WTC11 (cell line): ENCODE data around the gene IGFL2. TPM values are rescaled to one million over a fixed set of nuclear protein-coding genes. Genes with fewer than 3 reads are reported as not detected.

ENCODE experiments used
- ATAC-seq: fragments of 200-7000 bp; cut with Tn5 transposase; 2 replicates; pipeline ENCODE4 v1.10.0; 2021; ENCODE audit warnings: mild to moderate bottlenecking, moderate library complexity
- CTCF ChIA-PET: fragments of 300-600 bp; sonication (Branson Sonifier 250); formaldehyde crosslinking; loops from one replicate; lab custom pipeline; 2021; ENCODE audit warnings: antibody characterized with exemption; lab: Charles Lee
- POLR2A ChIA-PET: fragments of 350-600 bp; sonication (Branson Sonifier 250); formaldehyde crosslinking; loops from one replicate; lab custom pipeline; 2021; ENCODE audit warnings: antibody characterized with exemption; lab: Charles Lee
- DNase-seq: peaks from one replicate; pipeline ENCODE4 v3.0.0; 2021; ENCODE audit warnings: low spot score
- H3K27ac Mint-ChIP-seq: 2 replicates; pipeline ENCODE4 v1.8.0; 2021; ENCODE audit warnings: mixed read lengths
- H3K27me3 Mint-ChIP-seq: 2 replicates; pipeline ENCODE4 v1.8.0; 2021; ENCODE audit warnings: low read depth, mild to moderate bottlenecking, moderate library complexity, mixed read lengths
- H3K36me3 Mint-ChIP-seq: 2 replicates; pipeline ENCODE4 v1.8.0; 2021; ENCODE audit warnings: mixed read lengths
- H3K4me1 Mint-ChIP-seq: 2 replicates; pipeline ENCODE4 v1.8.0; 2022; ENCODE audit warnings: mixed read lengths
- H3K4me3 Mint-ChIP-seq: 2 replicates; pipeline ENCODE4 v1.8.0; 2021; ENCODE audit warnings: mild to moderate bottlenecking, moderate library complexity, mixed read lengths
- H3K9me3 Mint-ChIP-seq: 2 replicates; pipeline ENCODE4 v1.8.0; 2021; ENCODE audit warnings: mixed read lengths
- ARID4B ChIP-seq: sonication (generic); formaldehyde crosslinking; IDR thresholded peaks from 2 replicates; pipeline ENCODE4 v1.8.0; 2023; ENCODE audit warnings: missing genetic modification reagents, mild to moderate bottlenecking, borderline replicate concordance
- E2F4 ChIP-seq: sonication (generic); formaldehyde crosslinking; IDR thresholded peaks from 2 replicates; pipeline ENCODE4 v1.8.1; 2022; ENCODE audit warnings: low read depth, mild to moderate bottlenecking, moderate library complexity, missing genetic modification reagents, borderline replicate concordance
- EMX1 ChIP-seq: fragments of 250-450 bp; sonication (Bioruptor Pico); IDR thresholded peaks from 2 replicates; pipeline ENCODE4 v1.8.0; 2021; ENCODE audit warnings: mild to moderate bottlenecking
- ETV6 ChIP-seq: sonication (generic); formaldehyde crosslinking; IDR thresholded peaks from 2 replicates; pipeline ENCODE4 v1.8.1; 2022; ENCODE audit warnings: mild to moderate bottlenecking, missing genetic modification reagents
- FOXJ3 ChIP-seq: sonication (generic); formaldehyde crosslinking; IDR thresholded peaks from 2 replicates; pipeline ENCODE4 v1.9.0; 2021; ENCODE audit warnings: missing genetic modification reagents, mild to moderate bottlenecking, borderline replicate concordance
- FOXP1 ChIP-seq: sonication (generic); formaldehyde crosslinking; IDR thresholded peaks from 2 replicates; pipeline ENCODE4 v1.8.0; 2022; ENCODE audit warnings: missing genetic modification reagents, mild to moderate bottlenecking, moderate library complexity, borderline replicate concordance
- HMGA2 ChIP-seq: fragments of 250-450 bp; sonication (Bioruptor Pico); IDR thresholded peaks from 2 replicates; pipeline ENCODE4 v1.4.0; 2021; ENCODE audit warnings: mild to moderate bottlenecking, moderate library complexity
- IRF2 ChIP-seq: sonication (generic); formaldehyde crosslinking; IDR thresholded peaks from 2 replicates; pipeline ENCODE4 v1.8.0; 2022; ENCODE audit warnings: low read depth, missing genetic modification reagents, borderline replicate concordance
- OVOL2 ChIP-seq: fragments of 250-450 bp; sonication (Bioruptor Pico); IDR thresholded peaks from 2 replicates; pipeline ENCODE4 v1.9.0; 2021; ENCODE audit warnings: mild to moderate bottlenecking, borderline replicate concordance
- RORB ChIP-seq: fragments of 250-450 bp; sonication (Bioruptor Pico); IDR thresholded peaks from 2 replicates; pipeline ENCODE4 v1.9.0; 2021; ENCODE audit warnings: mild to moderate bottlenecking
- SMAD3 ChIP-seq: sonication (generic); formaldehyde crosslinking; IDR thresholded peaks from 2 replicates; pipeline ENCODE4 v1.8.0; 2022; ENCODE audit warnings: missing genetic modification reagents, mild to moderate bottlenecking, borderline replicate concordance
- SP1 ChIP-seq: sonication (generic); formaldehyde crosslinking; conservative IDR thresholded peaks from 2 replicates; pipeline ENCODE4 v1.8.1; 2022; ENCODE audit warnings: missing genetic modification reagents
- TCF7 ChIP-seq: sonication (generic); formaldehyde crosslinking; IDR thresholded peaks from 2 replicates; pipeline ENCODE4 v1.8.0; 2022; ENCODE audit warnings: mild to moderate bottlenecking, low read depth, missing genetic modification reagents, moderate library complexity
- USF2 ChIP-seq: sonication (generic); formaldehyde crosslinking; IDR thresholded peaks from 2 replicates; pipeline ENCODE4 v1.8.1; 2023; ENCODE audit warnings: mild to moderate bottlenecking, missing genetic modification reagents, moderate library complexity
- ZNF121 ChIP-seq: sonication (generic); formaldehyde crosslinking; IDR thresholded peaks from 2 replicates; pipeline ENCODE4 v1.8.0; 2023; ENCODE audit warnings: missing genetic modification reagents
- total RNA-seq: library from RNA; stranded (reverse); gene quantifications from 3 replicates; pipeline ENCODE4 v1.2.3, GENCODE V29; 2021
- TF ChIP-seq, protein P1 (sequence below): sonication (generic); formaldehyde crosslinking; conservative IDR thresholded peaks from 2 replicates; pipeline ENCODE4 v1.8.1; 2022; ENCODE audit warnings: mild to moderate bottlenecking, missing genetic modification reagents

The IGFL2 gene
- total RNA-seq, 1 experiment from 2014 or later = not detected

DNA sequence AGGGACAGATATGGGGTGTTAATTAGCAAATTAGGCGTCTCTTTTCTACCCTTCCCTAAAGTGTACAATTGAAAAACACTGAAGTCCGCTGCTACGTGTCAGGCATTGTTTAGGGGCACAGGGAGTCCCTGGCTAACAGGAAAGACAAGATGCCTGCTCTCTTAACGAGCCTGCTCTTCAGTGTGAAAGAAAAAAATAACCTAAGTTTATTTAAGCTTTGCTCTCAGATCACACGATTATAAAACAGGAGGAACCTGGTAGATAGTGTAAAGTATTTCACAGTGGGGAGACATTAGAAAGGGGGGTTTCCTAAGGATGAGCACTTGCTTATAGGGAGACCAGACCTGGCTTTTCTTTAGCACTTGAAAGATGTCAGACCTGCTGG lies 38.7 kb downstream of the IGFL2 start (continued):
- TF ChIP-seq FOXP1 (CRISPR knock-in tag) (no peak), RORB (CRISPR knock-in tag) (no peak), SMAD3 (CRISPR knock-in tag) (no peak), USF2 (no peak), FOXJ3 (CRISPR knock-in tag) (no peak), E2F4 (no peak), OVOL2 (no peak)
- TF ChIP-seq, all 79 proteins: peak for 0

DNA sequence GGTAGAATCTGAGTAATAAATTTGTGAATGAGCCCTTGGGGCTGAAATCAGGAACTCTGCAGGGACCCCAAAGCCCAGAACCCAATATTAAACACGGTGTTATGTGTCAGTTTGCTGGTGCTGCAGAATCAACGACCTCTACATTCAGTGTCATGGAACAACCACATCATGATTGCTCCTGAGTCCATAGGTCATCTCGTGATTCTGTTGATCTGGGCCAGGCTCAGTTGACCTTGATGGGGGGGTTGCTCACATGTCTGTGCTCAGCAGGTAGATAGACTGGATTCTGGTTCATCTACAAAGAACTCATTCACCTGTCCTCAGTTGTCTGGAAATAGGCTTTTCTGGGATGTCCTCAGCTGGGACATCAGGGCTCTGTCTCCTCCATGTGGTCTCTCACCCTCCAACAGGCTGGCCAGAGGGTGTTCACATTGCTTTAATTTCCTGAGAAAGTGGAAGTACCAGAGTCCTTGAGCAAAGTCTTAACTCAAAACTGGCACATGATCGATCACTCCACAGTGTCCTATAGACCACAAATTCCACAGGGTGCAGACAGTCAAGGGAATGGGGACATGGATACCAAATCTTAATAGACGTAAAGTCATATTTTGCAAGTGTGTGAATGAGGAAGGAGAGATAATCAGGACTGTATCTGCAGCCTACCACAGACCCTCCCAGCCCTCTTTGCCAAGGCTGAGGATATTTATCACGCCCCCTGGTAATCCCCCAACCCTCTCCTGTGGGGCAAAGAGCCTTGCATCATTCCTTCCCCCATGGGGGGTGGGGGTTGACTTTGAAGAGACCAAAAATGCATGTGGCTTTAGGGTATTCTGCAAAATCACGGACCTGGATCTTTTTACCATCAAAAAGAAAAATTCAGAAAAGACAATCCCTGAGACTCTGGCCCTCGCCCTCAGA lies 42.2 kb downstream of the IGFL2 start:
- DNase-seq (no peak), ATAC-seq (no peak)
- no peaks in the 10 kb centered on the region for H3K36me3 Mint-ChIP-seq
- no peaks in the 10 kb centered on the region for H3K9me3 Mint-ChIP-seq
- ChIA-PET POLR2A (no interaction called here), CTCF (interaction anchor here (0.6 to 2.3 kb wide), 22 partner anchors 7 to 273 kb away, joined by 3 to 28 read pairs (median 4); no protein-coding TSS in a partner anchor)
- H3K4me3 Mint-ChIP-seq = no peak overlapping the region
- no peak overlapping the region; the same call in 1 of the 2 replicates for H3K27ac Mint-ChIP-seq
- TF ChIP-seq IRF2 (no peak), SP1 (CRISPR knock-in tag) (no peak), ARID4B (CRISPR knock-in tag) (no peak), EMX1 (CRISPR knock-in tag) (no peak), ETV6 (no peak), TCF7 (CRISPR knock-in tag) (no peak)
- H3K27me3 Mint-ChIP-seq = no peaks in the 10 kb centered on the region; the same call in 1 of the 2 replicates
- H3K4me1 Mint-ChIP-seq = no peaks in the 10 kb centered on the region

DNA sequence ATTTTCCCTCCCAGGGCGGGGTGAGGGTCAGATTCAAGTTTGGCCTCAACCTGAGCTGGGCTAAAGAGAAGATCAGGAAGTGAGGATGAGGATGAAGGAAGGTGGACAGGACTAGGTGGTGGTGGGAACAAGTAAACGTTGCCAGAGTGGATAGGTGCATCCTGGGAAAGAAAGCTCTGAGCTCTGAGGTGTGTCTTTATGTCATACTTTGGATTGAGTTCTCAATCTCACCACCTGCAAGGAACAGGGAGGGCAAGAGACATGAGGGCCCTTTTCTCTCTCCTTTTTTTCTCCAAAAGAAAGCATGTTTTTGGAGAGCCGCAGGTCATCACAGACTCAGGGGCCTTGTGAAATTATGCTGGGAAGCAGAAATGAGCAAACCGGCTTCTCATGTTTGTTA lies 43.3 kb downstream of the IGFL2 start:
- TF ChIP-seq HMGA2 (CRISPR knock-in tag) (no peak), SP1 (CRISPR knock-in tag) (no peak), FOXP1 (CRISPR knock-in tag) (no peak), ZNF121 (CRISPR knock-in tag) (no peak)
- TF ChIP-seq, protein P1, sequence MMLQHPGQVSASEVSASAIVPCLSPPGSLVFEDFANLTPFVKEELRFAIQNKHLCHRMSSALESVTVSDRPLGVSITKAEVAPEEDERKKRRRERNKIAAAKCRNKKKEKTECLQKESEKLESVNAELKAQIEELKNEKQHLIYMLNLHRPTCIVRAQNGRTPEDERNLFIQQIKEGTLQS = no peak
- TF ChIP-seq, all 79 proteins: peak for 0
- no peaks in the 10 kb centered on the region for H3K4me1 Mint-ChIP-seq
- DNase-seq = no peak
- H3K27ac Mint-ChIP-seq = no peak overlapping the region
- CTCF ChIA-PET = interaction anchor here (0.7 to 1.4 kb wide), 4 partner anchors 73 to 182 kb away, joined by 3 to 6 read pairs (median 6); no protein-coding TSS in a partner anchor
- H3K36me3 Mint-ChIP-seq = no peaks in the 10 kb centered on the region
- H3K27me3 Mint-ChIP-seq = no peaks in the 10 kb centered on the region; the same call in 1 of the 2 replicates
- no peaks in the 10 kb centered on the region for H3K9me3 Mint-ChIP-seq
- POLR2A ChIA-PET = no interaction called here
- ATAC-seq = no peak
- no peak overlapping the region for H3K4me3 Mint-ChIP-seq
